HepG2 (cell line): Measurements from ENCODE around the gene BICDL1. TPM values are rescaled to one million over a fixed set of nuclear protein-coding genes. Genes with fewer than 3 reads are reported as not detected.

Experiments used
- ARNT2 ChIP-seq: sonication (generic); formaldehyde crosslinking; IDR thresholded peaks from 2 replicates; pipeline ENCODE4 v1.8.0; 2022; ENCODE audit warnings: mild to moderate bottlenecking, low read depth, missing genetic modification reagents, moderate library complexity
- ATF7 ChIP-seq, 2 experiments: fragments of 450-650 bp in 1 of 2; sonication (generic) in 1 of 2; formaldehyde crosslinking in 1 of 2; IDR thresholded peaks; 2 replicates each; pipeline versions ENCODE4 v1.4.0 to v1.6.1; 2016 to 2020; ENCODE audit warnings: antibody characterized with exemption in 1 of 2, mild to moderate bottlenecking in 1 of 2, missing genetic modification reagents in 1 of 2
- BRD4 ChIP-seq: sonication (generic); formaldehyde crosslinking; IDR thresholded peaks from 2 replicates; pipeline ENCODE4 v1.4.0; 2020; ENCODE audit warnings: missing genetic modification reagents
- CTCF ChIP-seq: sonication (generic); formaldehyde crosslinking; IDR thresholded peaks from 2 replicates; pipeline ENCODE4 v1.5.0; 2020; ENCODE audit warnings: mild to moderate bottlenecking, missing genetic modification reagents, moderate library complexity
- HBP1 ChIP-seq: IDR thresholded peaks from 2 replicates; pipeline ENCODE4 v1.6.1; 2016; ENCODE audit warnings: low read depth, control low read depth
- JUND ChIP-seq: sonication (generic); formaldehyde crosslinking; IDR thresholded peaks from 2 replicates; pipeline ENCODE4 v1.8.0; 2022; ENCODE audit warnings: mild to moderate bottlenecking, missing genetic modification reagents
- KAT8 ChIP-seq: IDR thresholded peaks from 2 replicates; pipeline ENCODE4 v1.6.1; 2016; ENCODE audit warnings: missing genetic modification reagents, missing compliant biosample characterization
- MAFG ChIP-seq: sonication (generic); formaldehyde crosslinking; IDR thresholded peaks from 2 replicates; pipeline ENCODE4 v1.5.1; 2020; ENCODE audit warnings: mild to moderate bottlenecking, missing genetic modification reagents
- MIXL1 ChIP-seq: IDR thresholded peaks from 2 replicates; pipeline ENCODE4 v1.6.1; 2016
- NFIB ChIP-seq: sonication (generic); formaldehyde crosslinking; IDR thresholded peaks from 2 replicates; pipeline ENCODE4 v1.9.0; 2021; ENCODE audit warnings: missing genetic modification reagents, mild to moderate bottlenecking, borderline replicate concordance
- PCBP1 ChIP-seq: fragments of 200-400 bp; formaldehyde crosslinking; IDR thresholded peaks from 2 replicates; pipeline ENCODE4 v1.6.1; 2017; ENCODE audit warnings: mild to moderate bottlenecking, low read depth, low read length, borderline replicate concordance
- SATB2 ChIP-seq: sonication (generic); formaldehyde crosslinking; IDR thresholded peaks from 2 replicates; pipeline ENCODE4 v1.5.0; 2020; ENCODE audit warnings: missing genetic modification reagents
- SCMH1 ChIP-seq: sonication (generic); formaldehyde crosslinking; IDR thresholded peaks from 2 replicates; pipeline ENCODE4 v1.9.0; 2021; ENCODE audit warnings: missing genetic modification reagents, mild to moderate bottlenecking, borderline replicate concordance
- TEAD3 ChIP-seq: optimal IDR thresholded peaks from 2 replicates; pipeline ENCODE3; 2016; ENCODE audit warnings: borderline replicate concordance
- WIZ ChIP-seq: sonication (generic); formaldehyde crosslinking; IDR thresholded peaks from 2 replicates; pipeline ENCODE4 v1.5.1; 2020; ENCODE audit warnings: mild to moderate bottlenecking, missing genetic modification reagents
- YEATS4 ChIP-seq: sonication (generic); formaldehyde crosslinking; IDR thresholded peaks from 2 replicates; pipeline ENCODE4 v1.4.0; 2020; ENCODE audit warnings: missing genetic modification reagents, borderline replicate concordance
- ZBTB38 ChIP-seq: sonication (generic); formaldehyde crosslinking; IDR thresholded peaks from 2 replicates; pipeline ENCODE4 v1.5.1; 2020; ENCODE audit warnings: mild to moderate bottlenecking, missing genetic modification reagents
- ZNF281 ChIP-seq: sonication (generic); formaldehyde crosslinking; IDR thresholded peaks from 2 replicates; pipeline ENCODE4 v1.4.0; 2020; ENCODE audit warnings: missing genetic modification reagents, borderline replicate concordance
- ZNF282 ChIP-seq: fragments of 450-650 bp; IDR thresholded peaks from 2 replicates; pipeline ENCODE4 v1.6.1; 2018; ENCODE audit not compliant: partially characterized antibody
- ZNF414 ChIP-seq: sonication (generic); formaldehyde crosslinking; IDR thresholded peaks from 2 replicates; pipeline ENCODE4 v1.5.0; 2020; ENCODE audit warnings: missing genetic modification reagents
- ZNF569 ChIP-seq: sonication (generic); formaldehyde crosslinking; IDR thresholded peaks from 2 replicates; pipeline ENCODE4 v1.5.0; 2020; ENCODE audit warnings: mild to moderate bottlenecking, missing genetic modification reagents, moderate library complexity, borderline replicate concordance
- ZNF644 ChIP-seq: IDR thresholded peaks from 2 replicates; pipeline ENCODE4 v1.6.1; 2016; ENCODE audit warnings: low read depth
- ZNF652 ChIP-seq: IDR thresholded peaks from 2 replicates; pipeline ENCODE4 v1.6.1; 2016; ENCODE audit warnings: low read depth, borderline replicate concordance
- ZNF746 ChIP-seq: sonication (generic); formaldehyde crosslinking; IDR thresholded peaks from 2 replicates; pipeline ENCODE4 v1.8.0; 2022; ENCODE audit warnings: mild to moderate bottlenecking, missing genetic modification reagents
- ZNF749 ChIP-seq: sonication (generic); formaldehyde crosslinking; IDR thresholded peaks from 2 replicates; pipeline ENCODE4 v1.8.0; 2022; ENCODE audit warnings: mild to moderate bottlenecking, missing genetic modification reagents, moderate library complexity, borderline replicate concordance
- polyA plus RNA-seq, 8 experiments: library from polyadenylated mRNA; depleted of rRNA in 3 of 8; stranded (reverse) in 7 of 8; unstranded in 1 of 8; fragments of >200 nt; fragmentation: Illumina TruSeq in 4 of 8; extraction: Trizol in 4 of 8; gene quantifications; 2 replicates each; pipeline versions ENCODE4 v1.2.1 to v1.2.3, GENCODE V29; 2011 to 2016; ENCODE audit warnings: low read depth in 4 of 8, missing spikeins in 1 of 8, mixed read lengths in 1 of 8; ENCODE audit not compliant: insufficient read depth in 1 of 8
- total RNA-seq, 5 experiments: library from RNA; depleted of rRNA; stranded (reverse); fragments of >200 nt; fragmentation: Illumina TruSeq; extraction: Trizol; gene quantifications; 2 replicates each; pipeline ENCODE4 v1.2.3, GENCODE V29; 2016; ENCODE audit warnings: low read depth in 1 of 5

The BICDL1 gene
- total and polyA plus RNA-seq, 2 of the 13 experiments (the other 11 are each of a cell fraction or from before 2014, with no cell fraction given) = 3.6 to 9.7 TPM

- no peak for TF ChIP-seq ZNF569
- TF ChIP-seq ATF7 (IDR thresholded peaks at IDR 0.05) = no peak
- no peak for TF ChIP-seq ATF7 (CRISPR knock-in tag; IDR thresholded peaks at IDR 0.05)
- no peak for TF ChIP-seq MAFG (CRISPR knock-in tag)
- TF ChIP-seq BRD4 = no peak
- TF ChIP-seq CTCF = peak; percentile 75
- no peak for TF ChIP-seq ZNF282
- no peak for TF ChIP-seq WIZ (CRISPR knock-in tag)
- no peak for TF ChIP-seq YEATS4 (CRISPR knock-in tag)
- TF ChIP-seq TEAD3 (CRISPR knock-in tag) = no peak
- TF ChIP-seq ZBTB38 (CRISPR knock-in tag) = peak; percentile 94
- no peak for TF ChIP-seq PCBP1
- TF ChIP-seq HBP1 (CRISPR knock-in tag) = no peak
- 0 out of 2 replicates have a peak, but pooled peaks have one; percentile 12 for TF ChIP-seq ZNF281 (CRISPR knock-in tag)
- TF ChIP-seq JUND = no peak
- no peak for TF ChIP-seq ZNF749 (CRISPR knock-in tag)
- TF ChIP-seq ZNF746 (CRISPR knock-in tag) = no peak
- TF ChIP-seq ARNT2 = no peak
- TF ChIP-seq ZNF644 (CRISPR knock-in tag) = no peak
- TF ChIP-seq MIXL1 (CRISPR knock-in tag) = no peak
- no peak for TF ChIP-seq ZNF414
- TF ChIP-seq ZNF652 (CRISPR knock-in tag) = no peak
- no peak for TF ChIP-seq SATB2 (CRISPR knock-in tag)
- TF ChIP-seq NFIB = no peak
- no peak for TF ChIP-seq KAT8 (CRISPR knock-in tag)
- no peak for TF ChIP-seq SCMH1 (CRISPR knock-in tag)
Observed at GRCh38 chr12:120092551-120093335, 103.7 kb downstream of the BICDL1 start (continued).
